NCI-H1092 treated with DMSO at 0.1 percent for 48 hours (cell line): ENCODE data around the gene VENTX.
"Not testable (repeated sequence)": the region's sequence is repeated elsewhere in the genome, so short reads cannot be mapped to it uniquely, and the experiment has no call there.

ENCODE experiments used
- DNase-seq: peaks from one replicate; lab custom pipeline; 2025; lab: John Stamatoyannopoulos, UW

The VENTX gene

DNA sequence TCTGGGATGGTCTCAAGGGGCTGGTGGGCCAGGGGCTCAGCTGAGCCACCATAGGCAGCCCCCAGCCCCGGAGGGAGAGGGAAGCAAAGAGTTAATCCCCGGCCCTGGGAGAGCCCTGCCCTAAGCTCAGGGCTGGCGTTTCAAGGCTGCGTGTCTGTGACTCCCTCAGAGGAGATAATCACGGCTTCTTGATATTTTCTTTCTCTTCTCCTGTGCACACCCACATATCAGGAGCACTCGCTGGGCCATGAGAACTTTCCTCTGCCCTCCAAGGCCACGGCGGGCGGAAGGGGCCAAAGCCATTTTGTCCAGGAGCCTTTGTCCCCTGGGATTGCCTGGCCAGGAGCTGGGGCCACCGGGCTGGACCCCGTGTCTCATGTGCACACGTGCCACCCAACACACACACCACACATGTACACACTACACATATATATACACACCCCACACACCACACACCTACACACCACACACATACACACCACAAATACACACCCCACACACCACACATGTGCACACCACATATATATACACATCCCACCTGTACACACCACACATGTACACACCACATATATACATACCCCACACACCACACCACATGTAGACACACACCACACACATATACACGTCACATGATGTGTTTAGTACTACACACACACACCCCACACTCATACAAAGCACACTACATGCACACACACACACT is 16.9 kb downstream of the VENTX start:
- DNase-seq, result no peak

DNA sequence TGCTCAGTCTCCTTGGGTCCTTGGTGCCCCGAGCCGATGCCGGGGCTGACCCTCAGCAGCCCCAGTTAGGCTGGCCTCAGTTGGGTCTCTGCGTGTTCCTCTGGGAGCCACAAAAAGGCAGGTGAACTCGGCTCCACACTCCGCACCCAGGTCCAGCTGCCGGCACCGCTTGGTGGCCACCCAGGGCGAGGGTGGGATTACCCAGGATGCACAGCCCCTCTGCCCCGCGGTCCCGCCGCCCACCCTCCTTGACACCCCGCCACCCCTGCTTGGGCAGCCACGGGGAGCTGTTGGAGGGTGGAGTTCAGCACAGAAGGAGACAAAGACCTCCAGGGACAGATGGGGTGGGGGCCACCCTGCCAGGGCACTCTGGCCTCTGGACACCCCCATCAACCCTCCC is 17.7 kb downstream of the VENTX start:
- no peak for DNase-seq

DNA sequence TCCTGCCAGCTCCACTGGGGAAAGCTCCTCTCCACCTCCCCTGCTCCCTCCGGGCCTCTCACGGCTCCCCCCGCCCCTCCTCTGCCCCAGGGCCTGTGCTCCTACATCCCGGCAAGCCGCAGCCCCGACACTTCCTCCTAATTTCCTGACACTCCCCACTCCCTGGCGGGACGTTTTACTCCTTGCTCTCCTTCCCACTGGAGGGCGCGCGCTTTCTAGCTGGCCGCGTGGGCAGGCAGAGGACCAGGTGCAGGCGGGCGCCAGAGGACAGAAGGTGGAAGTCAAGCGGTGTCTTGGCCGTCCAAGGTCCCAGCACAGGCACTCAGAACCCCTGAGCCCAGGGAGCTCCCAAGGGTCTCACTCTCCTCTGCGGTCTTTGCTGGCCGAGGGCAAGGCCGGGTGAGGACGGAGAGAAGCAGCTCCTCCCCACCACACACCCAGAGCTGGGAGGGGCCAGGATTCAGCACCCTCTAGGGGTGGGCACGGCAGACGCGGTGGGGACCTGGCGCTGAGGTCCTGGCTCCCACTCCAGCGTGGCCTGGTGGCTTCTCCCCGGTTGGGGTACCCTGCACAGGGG is 19.9 kb downstream of the VENTX start:
- no peak for DNase-seq

DNA sequence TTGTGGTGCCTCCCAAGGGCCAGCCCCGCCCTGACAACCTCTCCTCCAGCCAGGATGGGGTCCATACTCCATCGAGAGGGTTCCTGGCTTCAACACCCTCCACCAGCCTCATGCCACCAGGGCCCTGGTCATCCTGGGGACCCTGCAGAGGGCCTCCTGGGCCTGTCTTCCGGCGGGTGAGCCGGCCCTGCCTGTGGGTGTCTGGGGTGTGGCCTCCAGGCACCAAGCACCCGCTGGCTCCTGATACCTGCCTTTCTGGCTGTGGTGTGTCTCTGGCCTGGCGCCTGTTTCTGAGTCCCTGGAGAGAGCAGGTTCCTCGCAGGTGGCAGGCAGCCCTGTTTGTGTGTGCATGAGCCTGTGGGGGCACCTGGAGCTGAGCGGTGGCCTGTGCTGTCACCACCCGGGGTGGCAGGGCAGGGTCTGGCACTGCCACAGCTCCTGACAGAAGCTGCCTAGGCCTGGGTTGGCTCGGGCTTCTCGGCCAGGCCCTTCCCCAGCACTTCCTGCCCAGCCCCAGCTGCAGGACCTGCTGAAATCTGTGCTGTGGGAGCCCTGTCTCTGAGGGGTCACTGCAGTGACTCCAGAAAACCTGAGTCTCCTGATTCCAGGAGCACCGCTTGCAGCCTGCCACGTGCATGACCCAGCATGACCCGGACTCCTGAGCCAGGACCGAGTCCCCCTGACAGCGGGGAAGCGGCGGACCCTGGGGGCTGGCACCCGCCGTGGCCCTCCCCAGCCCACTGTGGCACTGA is 20.6 kb downstream of the VENTX start:
- no peak for DNase-seq

DNA sequence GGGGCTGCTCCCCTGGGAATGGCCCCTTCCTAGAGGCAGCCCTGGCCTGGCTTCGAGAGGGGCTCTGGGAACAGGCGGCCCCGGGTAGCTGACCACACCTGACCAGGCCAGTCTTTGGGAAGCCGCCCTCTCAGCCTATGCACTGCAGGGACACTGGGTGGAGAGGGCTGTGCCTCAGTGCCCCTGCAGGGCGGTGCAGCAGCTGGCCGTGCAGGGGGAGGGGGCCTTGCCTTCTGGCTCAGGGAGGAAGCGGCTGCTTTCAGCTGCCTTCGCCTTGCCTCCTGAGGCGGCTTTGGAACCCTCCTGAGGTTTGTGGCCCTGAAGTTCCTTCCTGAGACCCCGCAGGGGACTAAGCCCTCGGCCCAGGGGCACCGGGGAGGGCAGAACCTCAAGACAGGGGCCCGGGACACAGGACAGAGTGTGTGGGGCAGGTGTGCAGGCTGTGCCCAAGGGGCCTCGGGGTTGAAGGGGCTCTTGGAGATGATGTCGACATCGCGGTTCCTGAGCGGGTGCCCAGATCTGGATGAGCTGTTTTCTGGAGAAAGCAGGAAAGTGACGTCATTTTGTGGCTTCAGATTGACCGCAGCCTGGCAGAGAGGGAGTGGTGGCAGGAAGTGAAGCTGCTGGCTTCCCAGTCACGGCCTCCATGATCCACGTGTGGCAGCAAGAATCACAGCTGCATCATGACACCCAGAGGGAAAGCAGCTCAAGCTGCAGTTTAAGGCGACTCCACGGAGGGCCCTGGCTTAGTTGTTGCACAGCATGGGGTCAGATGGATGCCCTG is 21.4 kb downstream of the VENTX start:
- no peak for DNase-seq

DNA sequence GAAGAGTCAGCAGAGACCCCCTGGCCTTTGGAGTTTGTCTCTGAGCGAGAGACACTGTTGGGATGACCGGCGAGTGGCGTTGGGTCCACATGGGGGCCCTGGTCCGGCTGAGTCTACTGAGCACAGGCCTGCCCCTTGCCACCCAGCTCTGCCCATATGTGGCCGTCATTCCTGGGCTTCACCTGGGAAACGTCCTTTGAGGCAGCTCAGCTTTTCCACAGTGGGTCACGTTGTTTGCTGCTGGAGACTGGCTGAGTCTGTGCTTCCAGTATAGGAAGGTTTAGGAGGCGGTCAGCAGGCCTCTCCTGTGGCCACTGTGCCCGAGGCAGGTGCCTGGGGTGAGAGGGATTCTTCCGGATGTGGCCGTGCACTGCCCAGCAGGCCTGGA is 21.9 kb downstream of the VENTX start:
- no peak for DNase-seq

DNA sequence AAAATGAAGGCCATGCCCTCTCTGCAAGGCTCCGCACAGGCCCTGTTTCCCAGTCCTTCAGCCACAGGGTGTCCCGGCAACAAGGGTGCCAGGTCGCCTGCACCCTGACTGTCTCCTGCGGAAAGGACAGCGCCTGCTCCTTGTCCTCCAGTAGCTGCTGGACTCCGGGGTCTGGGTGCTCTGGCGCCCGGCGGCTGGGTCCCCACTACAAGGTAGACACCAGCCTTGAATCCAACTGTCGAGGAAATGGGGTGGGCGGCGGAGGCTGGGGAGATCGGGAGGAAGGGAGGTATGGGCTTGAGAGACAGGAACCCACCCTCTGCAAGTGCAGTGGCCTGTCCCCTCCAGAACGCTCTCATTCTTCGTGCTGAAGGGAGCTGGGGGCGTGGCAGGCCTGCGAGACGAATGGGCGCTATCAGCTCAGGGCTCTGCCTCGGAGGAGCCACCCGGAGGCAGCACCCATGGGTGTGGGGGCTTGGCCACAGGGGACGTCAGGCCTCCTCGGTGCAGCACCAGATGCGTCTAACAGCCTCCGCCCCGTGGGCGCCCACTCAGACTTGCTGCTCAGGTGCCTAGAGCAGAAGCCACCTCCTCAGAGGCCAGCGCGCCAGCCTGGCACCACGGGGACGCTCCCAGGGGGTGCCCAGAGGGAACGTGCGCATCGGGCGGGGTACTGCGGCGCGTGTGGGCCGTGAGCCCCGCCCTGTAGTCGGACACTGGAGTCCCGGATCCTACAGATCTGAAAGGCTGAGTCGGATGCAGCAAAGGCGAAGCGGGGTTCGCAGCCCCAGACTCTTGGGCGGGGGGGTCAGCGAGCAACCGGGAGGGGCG is 23.5 kb downstream of the VENTX start:
- peak; percentile 8 for DNase-seq

DNA sequence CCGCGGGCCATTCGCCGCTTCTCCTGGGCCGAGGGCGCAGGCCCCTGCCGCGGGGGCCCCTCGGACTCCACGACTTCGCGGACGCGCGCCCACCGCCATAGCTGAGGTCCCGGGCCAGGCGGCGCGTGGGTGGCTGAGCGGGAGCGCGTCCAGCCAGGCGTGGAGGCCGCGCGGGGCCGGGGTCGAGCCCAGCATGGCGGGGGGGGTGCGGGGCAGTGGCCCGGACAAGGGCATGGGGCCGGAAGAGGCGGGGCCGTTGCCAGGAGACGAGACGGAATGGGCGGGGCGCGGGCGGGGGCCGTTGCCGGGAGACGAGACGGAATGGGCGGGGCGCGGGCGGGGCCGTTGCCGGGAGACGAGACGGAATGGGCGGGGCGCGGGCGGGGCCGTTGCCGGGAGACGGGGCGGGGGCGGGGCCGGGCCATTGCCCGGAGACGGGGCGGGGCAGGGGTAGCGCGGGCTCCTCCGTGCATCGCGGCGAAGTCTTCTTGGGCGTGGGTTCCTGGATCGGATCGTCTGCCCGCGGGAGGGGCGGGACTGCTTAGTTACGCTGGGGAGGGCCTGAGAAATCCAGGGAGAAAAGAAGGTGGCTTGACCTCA is 24.2 kb downstream of the VENTX start:
- peak; percentile 9 for DNase-seq

DNA sequence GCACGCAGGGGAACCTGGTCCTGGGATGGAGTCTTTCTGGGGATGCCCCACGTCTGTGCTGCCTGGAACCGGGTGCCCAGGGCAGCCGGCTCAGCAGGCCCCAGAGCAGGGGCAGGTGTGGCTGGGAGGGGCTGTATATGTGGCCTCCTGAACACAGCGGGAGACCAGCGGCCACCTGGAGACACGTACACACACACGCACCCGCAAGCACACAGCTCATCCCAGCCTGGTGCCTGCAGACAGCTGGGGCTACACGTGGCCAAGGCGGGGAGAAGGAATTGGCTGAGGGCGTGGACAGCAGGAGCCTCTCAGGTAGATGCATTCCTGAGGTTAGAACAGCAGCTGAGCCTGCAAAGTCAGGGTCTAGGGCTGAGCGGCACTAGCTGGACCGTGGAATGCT is 25.0 kb downstream of the VENTX start:
- peak; percentile 14 for DNase-seq

DNA sequence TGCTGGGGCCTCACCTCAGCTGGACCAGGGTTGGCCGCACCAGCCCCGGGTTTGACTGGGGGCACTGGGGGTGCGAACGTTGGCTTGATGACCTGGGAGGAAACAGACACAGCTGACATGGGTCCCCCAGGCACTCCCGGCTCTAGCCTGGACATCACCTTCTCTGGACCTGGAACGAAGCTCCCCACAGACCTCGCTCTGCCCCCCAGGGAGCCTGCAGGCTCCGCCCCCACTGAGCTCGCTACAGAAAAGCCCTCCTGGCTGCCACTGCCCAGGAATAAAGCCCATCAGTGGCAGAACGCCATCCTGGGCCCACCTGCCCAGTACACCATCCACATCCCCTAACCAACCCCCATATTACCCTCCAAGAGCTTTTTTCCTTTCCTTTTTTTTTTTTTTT is 26.0 kb downstream of the VENTX start:
- no peak for DNase-seq

DNA sequence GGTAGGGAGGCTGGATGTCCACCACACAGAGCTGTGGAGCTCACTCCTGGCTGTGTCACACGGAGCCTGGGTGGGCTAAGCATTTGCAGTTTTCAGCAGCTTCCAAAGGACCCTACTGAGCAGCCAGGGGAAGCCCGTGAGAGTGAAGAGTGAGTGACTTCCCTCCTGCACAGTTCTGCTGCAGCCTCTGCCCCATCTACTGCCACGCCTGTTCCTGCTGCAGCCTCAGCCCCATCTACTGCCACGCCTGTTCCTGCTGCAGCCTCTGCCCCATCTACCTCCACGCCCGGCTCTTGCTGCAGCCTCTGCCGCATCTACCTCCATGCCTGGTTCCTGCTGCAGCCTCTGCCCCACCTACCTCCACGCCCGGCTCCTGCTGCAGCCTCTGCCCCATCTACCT is 26.8 kb downstream of the VENTX start:
- no peak for DNase-seq

DNA sequence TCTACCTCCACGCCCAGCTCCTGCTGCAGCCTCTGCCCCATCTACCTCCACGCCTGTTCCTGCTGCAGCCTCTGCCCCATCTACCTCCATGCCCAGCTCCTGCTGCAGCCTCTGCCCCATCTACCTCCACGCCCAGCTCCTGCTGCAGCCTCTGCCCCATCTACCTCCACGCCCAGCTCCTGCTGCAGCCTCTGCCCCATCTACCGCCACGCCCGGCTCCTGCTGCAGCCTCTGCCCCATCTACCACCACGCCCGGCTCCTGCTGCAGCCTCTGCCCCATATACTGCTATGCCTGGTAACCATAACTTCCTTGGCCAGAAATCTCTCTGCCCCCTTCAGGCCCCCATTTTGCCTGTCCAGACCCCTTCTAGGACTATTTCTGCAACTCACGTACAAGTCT is 27.4 kb downstream of the VENTX start:
- DNase-seq, result not testable (repeated sequence)

DNA sequence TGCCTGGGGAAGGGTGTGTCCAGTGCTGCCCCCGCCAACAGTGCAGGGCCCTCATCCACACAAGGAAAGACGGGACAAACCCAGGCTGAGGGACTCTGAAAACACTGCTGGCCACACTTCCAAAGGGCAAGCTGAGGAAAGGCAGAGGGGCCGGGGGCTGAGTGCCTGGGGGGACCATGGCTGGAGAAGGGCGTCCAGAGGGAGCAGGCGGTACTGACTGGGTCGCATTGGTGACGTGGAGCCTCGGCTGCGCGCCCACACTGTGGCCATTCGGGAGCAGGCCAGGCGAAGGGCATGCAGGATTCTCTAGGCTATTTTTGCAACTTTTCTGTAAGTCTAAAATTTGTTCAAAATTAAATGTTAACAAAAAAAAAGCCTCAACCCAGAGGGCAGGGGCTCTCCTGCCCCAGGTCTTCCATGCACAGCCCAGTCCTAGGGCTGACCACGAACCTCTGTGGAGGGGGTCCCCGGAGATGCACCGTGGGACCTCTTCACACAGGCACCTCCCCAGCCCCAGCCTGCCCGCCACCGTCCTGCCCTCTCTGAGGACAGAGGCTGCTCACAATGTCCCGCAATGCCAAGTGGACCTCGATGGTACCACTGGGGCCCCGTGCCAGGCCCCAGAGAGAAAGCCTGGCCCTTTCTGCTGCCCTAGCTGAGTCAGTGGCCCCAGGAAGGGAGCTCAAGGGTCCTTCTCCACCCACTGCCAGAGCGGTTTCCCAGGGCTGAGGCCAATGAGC is 28.6 kb downstream of the VENTX start:
- DNase-seq, result no peak

DNA sequence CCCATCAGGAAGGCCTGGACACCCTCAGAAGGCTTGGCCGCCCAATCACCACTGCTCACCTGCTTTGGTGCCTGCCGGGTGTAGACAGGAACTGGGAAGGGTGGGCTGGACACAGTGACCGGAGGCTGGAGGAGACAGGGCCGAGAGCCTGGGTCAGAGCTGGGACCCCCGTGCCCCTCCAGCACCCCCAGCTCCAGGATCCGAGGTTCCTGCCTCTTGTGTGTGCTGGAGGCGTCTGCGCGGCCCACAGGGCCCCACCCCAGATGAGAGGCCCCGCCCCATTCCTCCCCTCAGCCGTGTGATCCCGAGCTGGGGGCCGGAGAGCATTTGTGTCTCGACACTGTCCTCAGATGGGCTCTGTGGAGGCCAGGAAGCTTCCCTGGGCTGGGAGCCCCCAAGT is 29.6 kb downstream of the VENTX start:
- no peak for DNase-seq

DNA sequence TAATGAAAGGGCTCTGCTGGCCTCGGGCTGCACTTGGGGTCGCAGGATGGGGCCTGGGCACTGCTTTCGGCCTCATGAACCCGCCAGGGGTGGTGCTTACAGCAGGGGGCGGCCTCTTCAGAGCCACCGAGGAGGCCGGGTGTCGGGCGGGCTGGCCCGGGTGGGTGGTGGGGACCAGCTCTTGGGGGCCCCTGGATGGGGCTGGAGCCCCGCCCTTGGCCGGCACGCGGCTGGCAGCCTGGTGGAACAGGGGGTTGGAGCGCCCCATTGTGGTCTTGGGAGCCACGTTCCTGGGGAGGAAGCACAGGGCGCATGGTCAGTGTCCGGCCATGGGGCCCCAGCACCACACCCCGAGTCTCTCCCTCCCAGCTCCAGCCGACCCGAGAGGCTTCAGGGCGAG is 30.2 kb downstream of the VENTX start:
- no peak for DNase-seq

DNA sequence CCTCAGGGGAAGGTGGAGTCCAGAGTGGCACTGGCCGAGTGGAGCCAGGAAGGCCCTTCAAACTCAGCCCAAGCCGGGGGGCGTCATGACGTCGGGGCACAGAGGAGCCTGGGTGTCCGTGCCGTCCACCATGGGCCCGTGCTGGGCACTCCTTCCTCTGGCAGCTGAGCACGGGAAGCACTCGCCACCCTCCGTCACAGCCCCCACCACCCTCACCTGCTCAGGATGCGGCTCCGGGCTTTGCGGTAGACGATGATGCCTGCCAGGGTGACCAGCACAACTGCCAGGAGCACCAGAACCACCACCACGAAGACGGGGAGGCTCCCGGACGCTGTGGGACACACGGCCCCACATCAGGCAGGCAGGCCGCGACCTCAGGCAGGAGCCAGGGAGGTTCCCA is 30.9 kb downstream of the VENTX start:
- no peak for DNase-seq

DNA sequence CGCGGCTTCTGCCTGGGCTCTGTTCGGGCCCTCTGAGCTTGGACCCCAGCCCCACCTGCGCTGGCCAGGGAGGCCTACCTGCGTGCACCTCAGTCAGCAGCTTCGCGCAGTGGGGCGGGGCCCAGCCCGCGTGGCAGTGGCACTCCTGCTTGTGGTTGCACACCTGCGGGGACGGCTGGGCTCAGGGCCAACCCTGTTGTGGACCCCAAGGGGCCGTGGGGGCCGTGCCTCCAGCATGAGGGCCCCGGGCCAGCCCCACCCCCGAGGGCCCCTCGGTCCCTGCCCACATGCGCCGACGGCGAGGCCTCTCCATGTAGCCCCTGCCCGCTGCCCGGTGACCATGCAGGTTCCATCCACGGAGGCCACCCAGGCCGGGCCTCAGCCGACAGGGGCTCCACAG is 31.7 kb downstream of the VENTX start:
- no peak for DNase-seq

DNA sequence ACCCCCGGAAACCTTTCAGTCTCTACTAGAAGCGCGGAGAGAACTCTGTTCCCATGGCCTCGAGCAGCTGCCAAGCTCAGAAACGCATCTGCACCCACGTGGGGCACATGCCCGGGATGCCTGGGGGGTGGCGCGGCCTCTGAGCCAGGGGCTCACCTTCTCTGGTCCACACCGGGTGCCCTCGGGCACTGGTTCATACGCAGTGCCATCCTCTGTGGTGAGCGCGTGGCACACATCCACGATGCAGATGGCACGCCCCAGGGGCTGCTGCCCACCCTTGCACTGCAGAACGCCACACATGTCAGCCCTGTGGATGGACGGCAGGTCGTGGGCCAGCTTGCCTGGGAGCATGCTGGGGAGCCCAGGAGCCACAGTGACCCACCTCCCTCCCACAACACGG is 32.5 kb downstream of the VENTX start:
- DNase-seq, result no peak

DNA sequence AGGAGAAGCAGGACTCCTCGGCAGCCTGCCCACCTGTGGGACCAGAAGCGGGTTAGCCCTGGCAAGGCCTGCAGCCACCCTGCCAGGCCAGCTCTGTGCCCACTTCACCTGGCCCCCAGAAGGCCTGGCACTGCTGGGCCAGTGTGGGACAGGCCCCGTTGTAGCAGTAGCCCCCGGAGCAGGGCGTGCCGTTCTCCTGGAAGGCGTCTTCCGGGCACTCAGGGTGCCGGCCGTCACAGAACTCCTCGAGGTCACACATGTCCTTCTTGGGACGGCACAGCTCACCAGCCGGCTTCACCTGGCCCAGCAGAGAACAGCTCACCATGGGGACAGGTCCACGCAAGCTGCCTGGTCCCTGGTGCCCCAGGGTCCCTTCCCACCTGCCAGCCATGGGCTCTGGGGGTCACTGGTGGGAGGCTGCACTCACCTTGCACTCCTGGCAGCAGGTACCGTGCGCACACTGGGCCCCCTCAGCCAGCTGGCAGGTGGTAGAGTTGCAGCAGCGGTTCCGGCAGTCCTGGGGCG is 33.2 kb downstream of the VENTX start:
- DNase-seq, result no peak

DNA sequence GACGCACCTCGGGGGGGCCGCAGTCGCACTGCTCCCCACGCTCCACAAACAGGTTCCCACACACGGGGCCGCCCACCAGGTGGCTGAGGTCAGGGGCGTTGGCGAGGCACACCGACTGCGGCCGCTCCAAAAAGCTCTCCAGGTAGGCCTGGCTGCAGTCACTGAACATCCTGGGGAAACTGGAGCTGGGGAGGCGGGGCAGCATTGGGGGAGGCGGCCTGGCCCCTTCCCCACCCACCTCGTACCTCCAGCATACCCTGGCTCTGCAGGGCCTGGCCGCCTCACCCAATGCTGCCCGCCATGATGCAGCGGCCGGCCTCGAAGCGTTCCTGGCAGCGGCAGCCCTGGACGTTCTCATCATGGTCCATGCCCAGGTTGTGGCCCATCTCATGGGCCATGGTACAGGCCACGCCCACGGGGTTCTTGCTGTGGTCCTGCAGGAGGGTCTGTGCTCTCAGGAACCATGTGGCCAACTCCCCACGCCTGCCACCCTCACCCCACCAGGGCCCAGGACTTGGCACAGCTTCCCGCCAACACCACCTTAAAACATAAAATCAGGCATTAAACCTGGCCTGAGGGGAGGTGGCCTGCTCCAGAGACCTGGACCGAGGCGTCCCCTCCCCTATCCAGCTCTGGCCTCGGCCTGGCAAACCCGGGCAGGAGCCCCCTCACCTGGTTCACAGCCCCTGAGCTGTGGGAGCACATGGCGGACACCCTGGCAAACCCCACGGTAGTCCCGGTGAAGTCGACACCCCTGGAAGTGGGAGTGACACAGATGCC is 34.1 kb downstream of the VENTX start:
- no peak for DNase-seq
